Epidermal melanocyte (primary cell): Measurements from ENCODE around the gene EDRF1.
"Not testable (repeated sequence)": the region's sequence is repeated elsewhere in the genome, so short reads cannot be mapped to it uniquely, and the experiment has no call there.

Experiments
- DNase-seq: peaks from one replicate; pipeline ENCODE4 v3.0.0; 2011; ENCODE audit warnings: low spot score; ENCODE audit not compliant: insufficient read length

The EDRF1 gene

GRCh38 chr10:125719173-125720001 is at the start of gene EDRF1:
Gene EDRF1 (plus strand): TSS chr10:125719709. CDS start chr10:125719808, 99 bp downstream.
- peak; percentile 92 for DNase-seq

GRCh38 chr10:125672884-125673283 is 46.6 kb upstream of the EDRF1 start:
- DNase-seq = no peak

- no peak for DNase-seq
Measured at GRCh38 chr10:125679436-125679835, 40.1 kb upstream of the EDRF1 start.

- no peak for DNase-seq
Measured at GRCh38 chr10:125683063-125683462, 36.4 kb upstream of the EDRF1 start, which contains the start of gene TEX36. Gene TEX36 (minus strand): TSS chr10:125683163. CDS start chr10:125682989, 174 bp downstream.

GRCh38 chr10:125683821-125684220 is 35.7 kb upstream of the EDRF1 start:
- no peak for DNase-seq

GRCh38 chr10:125684581-125684980 is 34.9 kb upstream of the EDRF1 start:
- DNase-seq = no peak

- no peak for DNase-seq
Measured at GRCh38 chr10:125687507-125688185, 31.9 kb upstream of the EDRF1 start.

GRCh38 chr10:125689955-125690569 is 29.4 kb upstream of the EDRF1 start:
- DNase-seq = no peak

GRCh38 chr10:125691160-125691981 is 28.1 kb upstream of the EDRF1 start:
- no peak for DNase-seq

- DNase-seq = no peak
Measured at GRCh38 chr10:125692196-125692595, 27.3 kb upstream of the EDRF1 start.

- no peak for DNase-seq
Measured at GRCh38 chr10:125692601-125693523, 26.6 kb upstream of the EDRF1 start.

GRCh38 chr10:125693524-125693847 is 26.0 kb upstream of the EDRF1 start:
- no peak for DNase-seq

- no peak for DNase-seq
Measured at GRCh38 chr10:125694883-125695282, 24.6 kb upstream of the EDRF1 start.

- not testable (repeated sequence) for DNase-seq
Measured at GRCh38 chr10:125696884-125697283, 22.6 kb upstream of the EDRF1 start.

GRCh38 chr10:125698481-125698998 is 21.0 kb upstream of the EDRF1 start:
- DNase-seq = no peak

- DNase-seq = no peak
Measured at GRCh38 chr10:125699562-125700143, 19.9 kb upstream of the EDRF1 start.

GRCh38 chr10:125700355-125700911 is 19.1 kb upstream of the EDRF1 start:
- no peak for DNase-seq

- no peak for DNase-seq
Measured at GRCh38 chr10:125707541-125708468, 11.7 kb upstream of the EDRF1 start.
